ENCODE results near the gene HS3ST4. TPM values are rescaled to one million over a fixed set of nuclear protein-coding genes. Genes with fewer than 3 reads are reported as not detected.

HS3ST4 gene
- total RNA-seq, 1 experiment from 2014 or later, result not detected

DNA sequence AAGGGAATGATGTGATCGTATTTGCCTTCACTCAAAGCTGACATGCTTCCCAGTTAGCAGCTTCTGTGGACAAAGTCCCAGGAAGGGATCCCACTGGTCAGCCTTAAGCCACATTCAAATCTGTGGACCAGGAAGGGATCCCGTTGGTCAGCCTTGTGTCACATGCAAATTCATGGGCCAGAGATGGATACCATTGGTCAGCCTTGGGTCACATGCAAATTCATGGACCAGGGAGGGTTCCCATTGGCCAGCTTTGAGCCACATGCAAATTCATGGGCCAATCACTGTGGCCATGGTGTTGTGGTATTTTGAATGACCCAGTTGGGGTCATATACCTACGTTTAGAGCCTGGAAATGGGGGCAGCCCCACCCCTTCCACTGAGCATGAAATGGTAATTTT lies 201.6 kb downstream of the HS3ST4 start:
- H4K20me1 ChIP-seq (ENCODE audit: insufficient read depth), result no peaks in the 10 kb centered on the region
- no peak overlapping the region for H2AFZ ChIP-seq (ENCODE audit: low read depth, low read length, poor library complexity, severe bottlenecking)
- intact Hi-C loops (cut with micrococcal nuclease), result no loop called here
- no peaks in the 10 kb centered on the region for H3K27me3 ChIP-seq (ENCODE audit: insufficient read depth, low read length)
- ChIA-PET CTCF (no interaction called here), POLR2A (no interaction called here), RAD21 (ENCODE audit: low non-redundant PET in 1 of 2, low total read pairs in 2 of 2, uncharacterized antibody in 2 of 2, unreplicated experiment in 2 of 2) (no interaction called here)
- no peak overlapping the region for H3K9ac ChIP-seq (ENCODE audit: low read length)
- DNase-seq (ENCODE audit: low read depth, low spot score) (no peak), ATAC-seq (no peak)
- BruUV-seq (replicated peaks), result no TSS peak
- H3K36me3 ChIP-seq (ENCODE audit: control insufficient read depth in 1 of 2, insufficient read depth in 2 of 2, low read length in 2 of 2), result no peaks in the 10 kb centered on the region
- H3K4me2 ChIP-seq (ENCODE audit: low read length), result no peak overlapping the region
- H3K9me2 ChIP-seq (ENCODE audit: insufficient read depth), result no peaks in the 10 kb centered on the region
- H3K9me3 ChIP-seq (ENCODE audit: control insufficient read depth in 1 of 2, insufficient read depth in 1 of 2, low read depth in 1 of 2, low read length in 2 of 2), result no peaks in the 10 kb centered on the region
- H3K79me2 ChIP-seq (ENCODE audit: insufficient read depth, low read length), result no peaks in the 10 kb centered on the region
- H3K4me1 ChIP-seq (ENCODE audit: control insufficient read depth in 1 of 2, insufficient read depth in 2 of 2, low read length in 2 of 2), result no peaks in the 10 kb centered on the region
- no peak overlapping the region for H3K27ac ChIP-seq (ENCODE audit: low read depth, low read length)
- no peak for TF ChIP-seq ZBTB33 (IDR thresholded peaks at IDR 0.05; ENCODE audit: extremely low read depth, insufficient replicate concordance, low read length)
- no peak for TF ChIP-seq YY1 (IDR thresholded peaks at IDR 0.05; ENCODE audit: extremely low read depth, insufficient replicate concordance, low read depth, low read length)
- no peak for TF ChIP-seq ZNF274 (IDR thresholded peaks at IDR 0.05; ENCODE audit: low read depth, low read length)
- TF ChIP-seq, protein P1, sequence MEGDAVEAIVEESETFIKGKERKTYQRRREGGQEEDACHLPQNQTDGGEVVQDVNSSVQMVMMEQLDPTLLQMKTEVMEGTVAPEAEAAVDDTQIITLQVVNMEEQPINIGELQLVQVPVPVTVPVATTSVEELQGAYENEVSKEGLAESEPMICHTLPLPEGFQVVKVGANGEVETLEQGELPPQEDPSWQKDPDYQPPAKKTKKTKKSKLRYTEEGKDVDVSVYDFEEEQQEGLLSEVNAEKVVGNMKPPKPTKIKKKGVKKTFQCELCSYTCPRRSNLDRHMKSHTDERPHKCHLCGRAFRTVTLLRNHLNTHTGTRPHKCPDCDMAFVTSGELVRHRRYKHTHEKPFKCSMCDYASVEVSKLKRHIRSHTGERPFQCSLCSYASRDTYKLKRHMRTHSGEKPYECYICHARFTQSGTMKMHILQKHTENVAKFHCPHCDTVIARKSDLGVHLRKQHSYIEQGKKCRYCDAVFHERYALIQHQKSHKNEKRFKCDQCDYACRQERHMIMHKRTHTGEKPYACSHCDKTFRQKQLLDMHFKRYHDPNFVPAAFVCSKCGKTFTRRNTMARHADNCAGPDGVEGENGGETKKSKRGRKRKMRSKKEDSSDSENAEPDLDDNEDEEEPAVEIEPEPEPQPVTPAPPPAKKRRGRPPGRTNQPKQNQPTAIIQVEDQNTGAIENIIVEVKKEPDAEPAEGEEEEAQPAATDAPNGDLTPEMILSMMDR (IDR thresholded peaks at IDR 0.05 in 2 of 3, conservative IDR thresholded peaks at IDR 0.05 in 1 of 3; ENCODE audit: borderline replicate concordance in 1 of 3, insufficient read depth in 1 of 3, low read depth in 2 of 3, low read length in 2 of 3), result no peak
- TF ChIP-seq SRF (IDR thresholded peaks at IDR 0.05; ENCODE audit: low read depth), result no peak
- no peak for TF ChIP-seq RAD21 (IDR thresholded peaks at IDR 0.05; ENCODE audit: low read depth)
- no peak overlapping the region for H3K4me3 ChIP-seq (replicated peaks in 1 of 2; ENCODE audit: low read depth in 1 of 2, low read length in 2 of 2)

Data from HCT116 (cell line).